HG02623 (cell line): Measurements from ENCODE around the gene KIRREL3.

Experiments used
- ATAC-seq: cut with Tn5 transposase; IDR thresholded peaks from one replicate; pipeline ENCODE4 v1.9.1; 2021; ENCODE audit warnings: moderate library complexity; ENCODE audit not compliant: unreplicated experiment

The KIRREL3 gene

GRCh38 chr11:126519764-126520734 lies 480.5 kb downstream of the KIRREL3 start:
- ATAC-seq: no peak

- no peak for ATAC-seq
These were observed 481.4 kb downstream of the KIRREL3 start for GRCh38 chr11:126518972-126519690.

GRCh38 chr11:126518071-126518971 lies 482.2 kb downstream of the KIRREL3 start:
- no peak for ATAC-seq

GRCh38 chr11:126515501-126515900 lies 485.1 kb downstream of the KIRREL3 start:
- ATAC-seq: no peak

- no peak for ATAC-seq
These were observed 486.4 kb downstream of the KIRREL3 start for GRCh38 chr11:126514061-126514693.

- ATAC-seq: no peak
These were observed 487.5 kb downstream of the KIRREL3 start for GRCh38 chr11:126512741-126513715.

GRCh38 chr11:126512251-126512650 lies 488.3 kb downstream of the KIRREL3 start:
- ATAC-seq: no peak

GRCh38 chr11:126511475-126512115 lies 489.0 kb downstream of the KIRREL3 start:
- no peak for ATAC-seq

- no peak for ATAC-seq
These were observed 489.8 kb downstream of the KIRREL3 start for GRCh38 chr11:126510621-126511370.

- ATAC-seq: no peak
These were observed 492.9 kb downstream of the KIRREL3 start for GRCh38 chr11:126507646-126508045.

- ATAC-seq: no peak
These were observed 493.8 kb downstream of the KIRREL3 start for GRCh38 chr11:126506789-126507188.

- no peak for ATAC-seq
These were observed 497.6 kb downstream of the KIRREL3 start for GRCh38 chr11:126502982-126503381.

GRCh38 chr11:126502159-126502558 lies 498.4 kb downstream of the KIRREL3 start:
- no peak for ATAC-seq

- no peak for ATAC-seq
These were observed 498.9 kb downstream of the KIRREL3 start for GRCh38 chr11:126501641-126502040.

- no peak for ATAC-seq
These were observed 499.6 kb downstream of the KIRREL3 start for GRCh38 chr11:126500981-126501380.

- no peak for ATAC-seq
These were observed 501.3 kb downstream of the KIRREL3 start for GRCh38 chr11:126499131-126499752.

GRCh38 chr11:126498281-126498680 lies 502.3 kb downstream of the KIRREL3 start:
- no peak for ATAC-seq
